Measurements from ENCODE around the gene USP54.

GRCh38 chr10:73467206-73467605 is 123.9 kb downstream of the USP54 start:
- TF ChIP-seq SP1 (IDR thresholded peaks at IDR 0.05): no peak
- no peak for TF ChIP-seq LEF1 (IDR thresholded peaks at IDR 0.05; ENCODE audit: borderline replicate concordance)
- TF ChIP-seq HDGF (IDR thresholded peaks at IDR 0.05; ENCODE audit: borderline replicate concordance): no peak
- no peak for TF ChIP-seq BHLHE40 (IDR thresholded peaks at IDR 0.05; ENCODE audit: borderline replicate concordance)

All from HEK293T (cell line).